Measurements from ENCODE around the gene CHST3. TPM values are rescaled to one million over a fixed set of nuclear protein-coding genes. Genes with fewer than 3 reads are reported as not detected.

CHST3 gene
- total RNA-seq, 4 donors from 2014 or later: 15.7 to 33.0 (median 20.6) TPM

DNA sequence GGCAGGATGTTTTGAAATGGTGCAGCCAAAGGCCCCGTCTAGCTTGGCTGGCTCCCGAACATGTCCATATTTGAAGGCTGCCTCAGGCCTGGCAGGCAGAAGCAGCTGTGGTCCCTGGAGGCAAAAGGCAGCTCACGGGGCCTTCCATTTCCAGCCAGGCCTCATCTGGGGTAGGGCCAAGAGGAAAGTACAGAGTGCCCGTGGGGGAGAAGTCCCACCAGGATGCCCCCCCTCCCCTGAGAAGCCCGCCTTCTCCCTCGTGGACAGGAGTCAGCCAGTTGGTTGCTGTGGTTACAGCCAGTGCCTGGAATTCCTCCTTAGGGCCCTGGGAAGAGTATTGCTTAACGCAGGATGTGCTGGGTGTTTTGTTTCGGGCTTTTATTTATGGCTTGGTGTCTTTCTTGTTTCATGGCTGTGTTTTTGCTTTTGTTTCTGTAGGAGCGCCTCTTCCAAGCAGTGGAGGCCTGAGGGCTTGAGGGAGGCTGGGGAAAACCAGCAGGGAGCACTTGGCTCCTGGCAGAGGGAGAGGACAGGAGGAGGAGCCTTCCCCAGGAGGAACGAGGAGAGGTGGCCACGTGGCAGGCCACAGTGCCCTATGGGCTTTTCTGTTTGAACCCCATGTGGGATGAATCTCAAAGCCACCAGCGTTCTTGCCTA is 45.4 kb downstream of the CHST3 start:
- DNase-seq (ENCODE audit: low spot score in 2 of 2): peak; percentile 93 to 97
- no peak overlapping the region for H3K4me3 ChIP-seq (ENCODE audit: low read depth, poor library complexity, severe bottlenecking)
- intact Hi-C loops (cut with DNase I; ENCODE audit: low total_unique reads): no loop called here
- 15 to 26% methylated on average over 10 to 12 of the region's 12 CpGs for WGBS, 2 donors
- TF ChIP-seq, protein P1, sequence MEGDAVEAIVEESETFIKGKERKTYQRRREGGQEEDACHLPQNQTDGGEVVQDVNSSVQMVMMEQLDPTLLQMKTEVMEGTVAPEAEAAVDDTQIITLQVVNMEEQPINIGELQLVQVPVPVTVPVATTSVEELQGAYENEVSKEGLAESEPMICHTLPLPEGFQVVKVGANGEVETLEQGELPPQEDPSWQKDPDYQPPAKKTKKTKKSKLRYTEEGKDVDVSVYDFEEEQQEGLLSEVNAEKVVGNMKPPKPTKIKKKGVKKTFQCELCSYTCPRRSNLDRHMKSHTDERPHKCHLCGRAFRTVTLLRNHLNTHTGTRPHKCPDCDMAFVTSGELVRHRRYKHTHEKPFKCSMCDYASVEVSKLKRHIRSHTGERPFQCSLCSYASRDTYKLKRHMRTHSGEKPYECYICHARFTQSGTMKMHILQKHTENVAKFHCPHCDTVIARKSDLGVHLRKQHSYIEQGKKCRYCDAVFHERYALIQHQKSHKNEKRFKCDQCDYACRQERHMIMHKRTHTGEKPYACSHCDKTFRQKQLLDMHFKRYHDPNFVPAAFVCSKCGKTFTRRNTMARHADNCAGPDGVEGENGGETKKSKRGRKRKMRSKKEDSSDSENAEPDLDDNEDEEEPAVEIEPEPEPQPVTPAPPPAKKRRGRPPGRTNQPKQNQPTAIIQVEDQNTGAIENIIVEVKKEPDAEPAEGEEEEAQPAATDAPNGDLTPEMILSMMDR (IDR thresholded peaks at IDR 0.05): no peak
- no peak for TF ChIP-seq POLR2A (IDR thresholded peaks at IDR 0.05)

DNA sequence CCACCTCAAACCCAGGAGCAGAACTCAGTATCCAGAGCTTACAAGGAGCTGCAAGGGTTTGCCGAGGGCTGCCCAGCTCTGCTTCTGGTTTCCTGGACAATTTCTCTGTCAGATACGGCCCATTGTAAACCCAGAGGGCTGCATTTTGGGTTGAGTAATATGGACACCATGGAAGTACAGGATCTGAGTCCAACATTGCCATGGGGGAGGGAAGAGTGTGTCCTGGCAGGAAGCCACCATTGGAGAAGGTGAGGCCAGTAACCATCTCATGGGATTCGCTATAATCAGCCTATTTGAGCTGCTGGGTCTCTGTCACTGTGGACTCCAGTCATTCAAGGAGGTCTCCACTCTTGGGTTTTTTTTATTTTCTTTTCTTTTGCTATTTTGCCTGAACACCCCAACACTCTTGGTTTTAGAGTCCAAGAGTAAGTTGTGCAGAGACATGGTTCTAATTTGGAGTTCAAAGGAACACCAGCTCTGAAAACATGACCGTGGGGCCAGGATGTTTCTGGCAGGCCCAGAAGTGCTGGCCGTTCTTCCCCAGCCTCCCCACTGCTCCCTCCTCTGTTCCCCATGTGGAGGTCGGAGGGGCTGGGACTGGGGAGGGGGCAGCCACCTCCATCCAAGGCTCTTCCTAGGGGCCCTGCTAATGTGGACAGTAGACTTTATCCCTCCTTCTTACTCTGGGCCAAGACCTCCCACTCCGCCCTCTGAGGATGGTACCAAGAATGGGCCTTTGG is 46.2 kb downstream of the CHST3 start:
- no peak for TF ChIP-seq POLR2A (IDR thresholded peaks at IDR 0.05)
- TF ChIP-seq, protein P1 (IDR thresholded peaks at IDR 0.05): no peak
- DNase-seq (ENCODE audit: low spot score in 2 of 2): no peak
- intact Hi-C loops (cut with DNase I; ENCODE audit: low total_unique reads): no loop called here
- whole genome bisulfite sequencing, 2 donors: 59 to 61% methylated on average over 7 of the region's 7 CpGs
- no peak overlapping the region for H3K4me3 ChIP-seq (ENCODE audit: low read depth, poor library complexity, severe bottlenecking)

DNA sequence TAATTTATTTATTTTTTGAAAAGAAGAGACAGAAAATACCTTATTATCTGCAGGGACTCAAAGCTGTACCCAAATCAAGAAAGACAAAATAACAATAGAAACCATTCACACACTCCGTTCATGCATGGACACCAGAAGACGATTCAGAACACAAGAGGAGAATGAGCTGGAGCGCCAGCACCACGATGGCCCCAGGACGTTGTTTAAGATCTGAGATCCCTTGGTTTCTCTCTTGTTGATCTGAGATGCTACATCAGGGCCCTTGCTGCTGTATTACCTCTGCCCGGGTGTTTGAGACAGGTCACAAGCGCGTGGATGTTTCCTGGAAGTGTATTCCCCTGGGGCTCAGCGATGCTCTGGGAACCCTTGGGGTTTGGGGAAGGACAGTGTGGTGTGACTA is 46.8 kb downstream of the CHST3 start:
- TF ChIP-seq, protein P1 (IDR thresholded peaks at IDR 0.05): no peak
- no peak for TF ChIP-seq POLR2A (IDR thresholded peaks at IDR 0.05)
- WGBS, 2 donors: 78 to 93% methylated on average over 9 of the region's 9 CpGs
- intact Hi-C loops (cut with DNase I; ENCODE audit: low total_unique reads): no loop called here
- no peak overlapping the region for H3K4me3 ChIP-seq (ENCODE audit: low read depth, poor library complexity, severe bottlenecking)
- DNase-seq (ENCODE audit: low spot score in 2 of 2): no peak

DNA sequence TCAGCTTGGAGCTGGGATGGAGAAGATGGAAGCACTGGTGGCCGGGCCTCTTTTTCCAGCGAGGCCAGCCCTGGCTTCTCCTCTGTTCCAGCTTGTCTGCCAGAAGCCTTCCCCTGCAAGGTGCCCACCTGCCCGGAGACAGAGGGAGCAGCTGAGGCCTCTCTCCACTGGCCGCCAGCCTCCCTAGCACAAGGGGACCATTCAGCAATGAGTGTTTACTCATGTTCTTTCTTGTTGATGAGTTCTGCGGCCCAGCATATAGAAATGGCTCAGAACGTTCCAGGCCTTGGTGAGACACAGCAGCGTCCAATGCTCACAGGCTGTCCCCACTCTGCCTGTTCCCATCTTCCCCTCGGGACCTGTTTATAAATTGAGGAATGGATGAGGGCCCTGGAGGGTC is 47.3 kb downstream of the CHST3 start:
- no peak overlapping the region for H3K4me3 ChIP-seq (ENCODE audit: low read depth, poor library complexity, severe bottlenecking)
- 86 to 89% methylated on average over 8 of the region's 8 CpGs for WGBS, 2 donors
- TF ChIP-seq POLR2A (IDR thresholded peaks at IDR 0.05): no peak
- TF ChIP-seq, protein P1 (IDR thresholded peaks at IDR 0.05): no peak
- DNase-seq (ENCODE audit: low spot score in 2 of 2): no peak
- intact Hi-C loops (cut with DNase I; ENCODE audit: low total_unique reads): no loop called here

DNA sequence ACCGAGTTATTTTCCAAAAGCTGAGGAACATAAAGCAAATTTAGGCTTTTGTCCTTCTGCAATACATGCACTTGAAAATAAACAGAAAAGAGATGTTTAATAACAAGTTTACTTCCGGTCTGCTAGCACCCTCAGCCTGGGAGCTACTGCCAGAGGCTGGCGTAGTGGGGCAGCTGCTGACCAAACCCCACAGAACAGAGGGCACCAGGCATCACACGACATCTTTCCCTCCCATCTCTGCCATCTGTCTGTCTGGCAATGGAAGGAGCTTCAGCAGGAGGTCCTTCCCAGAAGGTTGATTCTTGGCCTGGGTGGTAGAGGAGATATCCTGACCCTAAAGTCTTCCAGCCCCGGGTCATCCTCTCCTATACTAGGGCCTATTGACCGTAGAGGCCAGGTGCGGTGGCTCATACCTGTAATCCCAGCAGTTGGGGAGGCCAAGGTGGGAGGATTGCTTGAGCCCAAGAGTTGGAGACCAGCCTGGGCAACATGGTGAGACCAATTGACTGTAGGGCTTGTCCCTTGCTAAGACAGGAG is 47.8 kb downstream of the CHST3 start:
- DNase-seq (ENCODE audit: low spot score in 2 of 2): no peak
- 86 to 94% methylated on average over 7 of the region's 7 CpGs for WGBS, 2 donors
- intact Hi-C loops (cut with DNase I; ENCODE audit: low total_unique reads): no loop called here
- no peak overlapping the region for H3K4me3 ChIP-seq (ENCODE audit: low read depth, poor library complexity, severe bottlenecking)
- no peak for TF ChIP-seq POLR2A (IDR thresholded peaks at IDR 0.05)
- TF ChIP-seq, protein P1 (IDR thresholded peaks at IDR 0.05): no peak

Data from lower leg skin (tissue), 4 donors.